Osteoblast (primary cell): Measurements from ENCODE around the gene PLXNA3. TPM values are rescaled to one million over a fixed set of nuclear protein-coding genes. Genes with fewer than 3 reads are reported as not detected.

ENCODE experiments used
- DNase-seq: peaks from one replicate; pipeline ENCODE4 v3.0.0; 2011; ENCODE audit warnings: low spot score, mixed read lengths; ENCODE audit not compliant: insufficient read length; ENCODE audit errors: missing footprints
- H2AFZ ChIP-seq: 2 replicates; pipeline ENCODE4 v1.6.0; 2011; ENCODE audit warnings: mild to moderate bottlenecking, low read length
- H3K27ac ChIP-seq: 2 replicates; pipeline ENCODE4 v1.5.1; 2011; ENCODE audit warnings: mild to moderate bottlenecking, low read depth, low read length, moderate library complexity
- H3K27me3 ChIP-seq: 2 replicates; pipeline ENCODE4 v1.6.0; 2012; ENCODE audit warnings: mild to moderate bottlenecking, control low read depth, inconsistent platforms, low read length, moderate library complexity; ENCODE audit not compliant: insufficient read depth
- H3K36me3 ChIP-seq: 2 replicates; pipeline ENCODE4 v1.5.1; 2011; ENCODE audit warnings: mild to moderate bottlenecking, low read length, control low read depth, moderate library complexity; ENCODE audit not compliant: insufficient read depth
- H3K4me1 ChIP-seq: 2 replicates; pipeline ENCODE4 v1.5.1; 2011; ENCODE audit warnings: mild to moderate bottlenecking, low read length, control low read depth, moderate library complexity; ENCODE audit not compliant: insufficient read depth
- H3K4me2 ChIP-seq: 2 replicates; pipeline ENCODE4 v1.6.0; 2011; ENCODE audit warnings: mild to moderate bottlenecking, low read length; ENCODE audit not compliant: insufficient read depth
- H3K4me3 ChIP-seq: fragments of 200-600 bp; sonication (generic); 3 replicates; pipeline ENCODE4 v1.5.1; 2012; ENCODE audit warnings: mild to moderate bottlenecking, low read length, inconsistent platforms; ENCODE audit not compliant: insufficient read depth
- H3K79me2 ChIP-seq: 2 replicates; pipeline ENCODE4 v1.6.0; 2012; ENCODE audit warnings: mild to moderate bottlenecking, low read length, control low read depth, inconsistent platforms; ENCODE audit not compliant: insufficient read depth
- H3K9me3 ChIP-seq: 2 replicates; pipeline ENCODE4 v1.5.1; 2011; ENCODE audit warnings: low read depth, low read length, control low read depth
- H4K20me1 ChIP-seq: 2 replicates; pipeline ENCODE4 v1.6.0; 2012; ENCODE audit warnings: mild to moderate bottlenecking, low read length, control low read depth; ENCODE audit not compliant: insufficient read depth
- CTCF ChIP-seq: IDR thresholded peaks from 2 replicates; pipeline ENCODE4 v1.5.1; 2011; ENCODE audit warnings: mild to moderate bottlenecking, low read depth, low read length, moderate library complexity; ENCODE audit errors: extremely low read depth
- total RNA-seq: library from RNA; depleted of rRNA; stranded (reverse); fragments of >200 nt; gene quantifications from 2 replicates; pipeline ENCODE4 v1.2.3, GENCODE V29; 2012

The PLXNA3 gene
- total RNA-seq, 1 donor = 18.8 TPM

- Histone ChIP-seq H3K36me3 (peaks cover 15% of the 10 kb centered on the region), H3K4me2 (peak overlapping the region; percentile 83), H3K79me2 (peaks cover 54% of the 10 kb centered on the region), H2AFZ (no peak overlapping the region), H3K27me3 (no peaks in the 10 kb centered on the region), H3K9me3 (no peaks in the 10 kb centered on the region), H4K20me1 (peaks cover 36% of the 10 kb centered on the region), H3K4me1 (peaks cover 4% of the 10 kb centered on the region), H3K4me3 (peak overlapping the region; percentile 82), H3K27ac (no peak overlapping the region)
- no peak for TF ChIP-seq CTCF
- DNase-seq = peak; percentile 92
Observed at GRCh38 chrX:154458954-154459778, 1.1 kb downstream of the PLXNA3 start.

- Histone ChIP-seq H3K27me3 (no peaks in the 10 kb centered on the region), H3K4me3 (peak overlapping the region; percentile 82), H3K9me3 (no peaks in the 10 kb centered on the region), H2AFZ (no peak overlapping the region), H4K20me1 (peaks cover 38% of the 10 kb centered on the region), H3K4me1 (peaks cover 4% of the 10 kb centered on the region), H3K27ac (no peak overlapping the region), H3K79me2 (peaks cover 57% of the 10 kb centered on the region), H3K36me3 (peaks cover 21% of the 10 kb centered on the region), H3K4me2 (peak overlapping the region; percentile 83)
- no peak for TF ChIP-seq CTCF
- DNase-seq = no peak
Observed at GRCh38 chrX:154459832-154460231, 1.8 kb downstream of the PLXNA3 start.

GRCh38 chrX:154460326-154460725, 2.2 kb downstream of the PLXNA3 start:
- DNase-seq = no peak
- Histone ChIP-seq H3K79me2 (peaks cover 57% of the 10 kb centered on the region), H3K36me3 (peaks cover 26% of the 10 kb centered on the region), H3K4me1 (peaks cover 4% of the 10 kb centered on the region), H4K20me1 (peaks cover 38% of the 10 kb centered on the region), H3K4me2 (peak overlapping the region; percentile 83), H3K27me3 (no peaks in the 10 kb centered on the region), H2AFZ (no peak overlapping the region), H3K9me3 (no peaks in the 10 kb centered on the region), H3K4me3 (peak overlapping the region; percentile 82), H3K27ac (no peak overlapping the region)
- peak; percentile 7 for TF ChIP-seq CTCF

- Histone ChIP-seq H3K27me3 (no peaks in the 10 kb centered on the region), H3K4me1 (peaks cover 4% of the 10 kb centered on the region), H3K79me2 (peaks cover 57% of the 10 kb centered on the region), H3K9me3 (no peaks in the 10 kb centered on the region), H3K36me3 (peaks cover 30% of the 10 kb centered on the region), H3K27ac (no peak overlapping the region), H3K4me2 (no peak overlapping the region), H4K20me1 (peaks cover 38% of the 10 kb centered on the region), H2AFZ (no peak overlapping the region), H3K4me3 (no peak overlapping the region)
- DNase-seq = no peak
- TF ChIP-seq CTCF = no peak
Observed at GRCh38 chrX:154462396-154462795, 4.3 kb downstream of the PLXNA3 start.
